ENCODE measurements around the gene SESN3. TPM values are rescaled to one million over a fixed set of nuclear protein-coding genes. Genes with fewer than 3 reads are reported as not detected.
"Not testable (repeated sequence)": the region's sequence is repeated elsewhere in the genome, so short reads cannot be mapped to it uniquely, and the experiment has no call there.

SESN3 gene
- total RNA-seq, 1 experiment from 2014 or later, result 8.8 TPM

DNA sequence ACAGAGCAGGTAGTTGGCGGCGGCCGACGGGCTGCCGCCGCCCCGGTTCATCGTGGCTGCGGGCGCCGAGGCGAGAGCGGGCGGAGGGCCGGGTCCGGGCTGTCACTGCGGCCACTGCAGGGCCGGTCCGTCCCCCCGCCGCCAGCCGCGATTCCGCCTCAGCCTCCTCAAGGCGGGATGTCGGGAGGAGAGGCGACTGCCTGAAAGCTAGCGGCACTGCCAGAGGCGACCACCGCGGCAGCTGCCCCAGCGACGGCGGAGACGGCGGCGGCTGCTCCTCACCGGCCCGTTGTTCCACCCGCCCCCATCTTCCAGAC, 234 bp downstream of the SESN3 start:
- in situ Hi-C loops (cut with HindIII; ENCODE audit: low pct_unique_long_range_greater_than_20kb, low sequenced_read_pairs), result no loop called here
- DNase-seq (ENCODE audit: low read depth, low spot score), result no peak

DNA sequence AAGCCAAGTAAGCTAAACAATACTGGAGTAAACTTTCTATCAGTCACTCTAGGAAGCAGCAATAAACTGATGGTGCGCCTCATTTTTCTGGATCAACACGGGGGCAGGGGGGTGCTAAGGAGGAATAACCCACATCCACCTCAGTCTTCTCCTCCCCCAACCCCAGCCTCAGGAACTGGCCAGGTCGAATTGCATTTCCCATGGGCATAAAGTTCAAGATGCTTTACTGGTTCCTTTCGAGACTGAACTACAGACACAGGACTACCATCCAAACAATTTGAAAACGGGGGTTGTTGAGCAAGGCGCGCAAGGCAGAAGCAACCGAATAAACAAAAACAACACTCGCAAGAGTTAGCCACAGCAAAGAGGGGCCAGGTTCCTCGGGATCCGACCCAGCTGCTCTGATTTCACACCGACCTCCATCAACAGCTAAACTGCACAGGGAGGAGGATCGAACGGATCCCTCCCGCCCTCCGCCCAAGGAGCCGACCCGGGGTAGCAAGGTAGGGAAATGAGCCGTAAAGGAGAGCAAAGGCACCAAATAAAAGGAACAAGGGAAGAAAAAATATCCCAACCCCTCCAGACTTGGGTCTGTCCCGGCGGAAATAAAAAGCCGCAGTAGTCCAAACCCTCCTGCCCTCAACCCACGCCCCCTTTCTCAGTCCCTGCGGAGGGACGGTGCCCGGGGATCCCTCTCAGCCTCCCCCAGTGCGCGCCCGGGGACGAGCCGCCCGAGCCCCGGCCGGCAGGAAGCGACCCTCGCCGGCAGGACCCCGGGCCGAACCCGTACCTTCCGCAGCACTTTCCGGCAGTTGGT, 801 bp downstream of the SESN3 start:
- DNase-seq (ENCODE audit: low read depth, low spot score), result peak; percentile 14
- in situ Hi-C loops (cut with HindIII; ENCODE audit: low pct_unique_long_range_greater_than_20kb, low sequenced_read_pairs), result no loop called here

DNA sequence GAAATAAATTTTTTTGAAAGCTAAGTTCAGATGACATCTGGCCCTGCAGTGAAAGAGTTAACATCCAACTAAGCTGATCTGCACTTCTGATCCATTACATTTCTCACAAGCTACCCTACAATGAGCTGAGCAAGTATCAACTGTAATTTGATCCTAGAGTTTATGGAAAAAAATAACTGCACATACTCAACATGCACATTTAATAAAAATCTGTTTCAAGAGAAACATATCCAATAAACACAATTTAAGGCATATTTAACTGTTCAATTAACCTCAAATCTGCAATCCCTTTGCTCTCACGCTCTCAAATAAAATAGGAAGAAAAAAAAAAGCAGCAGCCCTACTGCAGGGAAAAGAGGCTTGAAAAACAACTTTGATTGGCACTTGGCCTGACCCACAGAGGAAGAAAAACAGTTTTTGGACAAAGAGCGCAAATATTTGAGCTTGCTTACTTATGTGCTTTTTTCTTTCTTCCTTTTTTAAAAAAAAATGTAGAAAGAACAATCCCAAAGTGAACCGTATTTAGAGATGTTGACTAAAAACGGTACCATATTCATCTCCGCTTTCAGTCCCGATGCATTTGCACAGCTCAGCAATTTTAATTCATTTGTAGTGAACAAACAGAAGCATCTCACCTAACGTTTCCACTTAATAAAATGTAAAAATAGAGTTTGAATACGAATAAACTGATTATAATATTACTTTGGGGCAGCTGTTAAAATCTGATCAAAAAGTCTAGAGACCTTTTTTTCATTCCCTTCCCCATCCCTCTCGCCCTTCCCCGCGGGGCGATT, 1.6 kb downstream of the SESN3 start:
- DNase-seq (ENCODE audit: low read depth, low spot score), result no peak
- in situ Hi-C loops (cut with HindIII; ENCODE audit: low pct_unique_long_range_greater_than_20kb, low sequenced_read_pairs), result no loop called here

DNA sequence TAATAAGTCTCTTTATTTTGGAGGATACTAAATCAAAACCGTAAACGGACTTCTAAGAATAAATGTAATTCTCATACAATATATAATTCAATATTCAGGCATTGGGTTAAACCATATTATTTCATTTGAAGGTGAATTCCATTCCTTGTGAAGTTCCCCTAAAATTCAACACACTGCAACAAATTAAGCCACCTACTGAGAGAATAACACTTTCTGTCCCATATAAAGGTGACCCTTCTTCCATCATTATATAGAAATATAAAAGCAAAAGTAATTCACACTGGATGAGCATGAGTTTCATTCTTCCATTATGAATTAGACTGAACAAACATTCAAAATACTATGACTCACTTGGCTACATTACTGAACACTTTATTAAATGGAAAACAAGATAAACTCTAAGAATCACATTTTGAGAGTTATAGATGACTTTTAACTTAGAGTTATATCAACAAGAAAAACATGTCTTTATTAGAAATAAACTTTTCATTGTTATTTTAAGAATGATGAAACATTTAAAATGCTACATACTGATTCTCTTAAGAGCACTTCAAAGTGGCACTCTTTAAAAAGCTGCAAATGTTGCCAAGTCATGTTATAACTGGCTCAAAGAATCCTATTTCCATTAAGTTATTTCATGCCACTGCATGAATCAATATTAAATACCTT, 2.8 kb downstream of the SESN3 start:
- no peak for DNase-seq (ENCODE audit: low read depth, low spot score)
- in situ Hi-C loops (cut with HindIII; ENCODE audit: low pct_unique_long_range_greater_than_20kb, low sequenced_read_pairs), result no loop called here

DNA sequence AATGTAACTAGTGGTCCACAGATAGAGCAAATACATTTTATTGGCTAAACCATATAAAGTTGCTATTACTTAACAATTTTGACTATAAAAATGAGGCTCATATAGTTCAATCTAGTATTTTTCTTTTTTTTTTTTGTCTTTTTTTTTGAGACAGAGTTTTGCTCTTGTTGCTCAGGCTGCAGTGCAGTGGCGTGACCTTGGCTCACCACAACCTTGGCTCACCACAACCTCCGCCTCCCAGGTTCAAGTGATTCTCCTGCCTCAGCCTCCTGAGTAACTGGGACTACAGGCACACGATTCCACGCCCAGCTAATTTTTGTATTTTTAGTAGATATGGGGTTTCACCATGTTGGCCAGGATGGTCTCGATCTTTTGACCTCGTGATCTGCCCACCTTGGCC, 3.9 kb downstream of the SESN3 start:
- DNase-seq (ENCODE audit: low read depth, low spot score); in situ Hi-C loops (cut with HindIII; ENCODE audit: low pct_unique_long_range_greater_than_20kb, low sequenced_read_pairs): not testable (repeated sequence)

DNA sequence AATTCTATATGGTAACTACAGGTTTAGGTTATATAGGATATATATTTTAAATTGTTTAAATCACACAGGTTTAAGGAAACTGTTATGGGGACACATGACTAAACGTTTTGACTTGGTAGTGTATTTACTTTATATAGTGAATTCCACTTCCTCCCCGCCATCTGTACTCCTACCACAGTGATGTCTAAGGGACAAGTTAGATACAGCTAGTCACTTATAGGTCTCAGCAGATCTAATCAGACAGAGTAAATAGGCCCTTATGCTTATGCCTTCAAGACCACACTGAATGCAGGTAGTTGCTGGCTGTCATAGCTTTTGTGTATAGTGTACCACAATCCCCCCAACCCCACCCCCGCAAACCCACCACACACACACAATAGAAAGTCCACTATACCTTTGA, 8.2 kb downstream of the SESN3 start:
- in situ Hi-C loops (cut with HindIII; ENCODE audit: low pct_unique_long_range_greater_than_20kb, low sequenced_read_pairs), result no loop called here
- DNase-seq (ENCODE audit: low read depth, low spot score), result no peak

DNA sequence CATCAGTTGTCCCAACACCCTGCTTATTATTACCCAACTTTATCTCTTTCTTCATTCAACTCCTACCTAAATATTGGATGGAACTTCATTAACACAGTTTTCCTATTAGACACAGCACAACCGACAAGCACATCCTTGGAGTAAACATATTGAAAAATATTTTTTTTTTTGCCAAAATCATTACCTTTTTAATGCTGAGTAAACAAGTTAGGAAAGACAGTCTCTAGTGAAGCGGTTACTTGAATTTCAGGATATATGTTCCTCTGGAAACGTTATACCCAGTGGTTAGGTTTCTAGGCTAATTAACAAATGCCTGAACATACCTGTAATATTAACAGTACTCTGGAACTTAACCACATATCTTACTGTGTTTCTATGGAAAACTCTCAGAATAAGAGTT, 11.4 kb downstream of the SESN3 start:
- DNase-seq (ENCODE audit: low read depth, low spot score), result no peak
- in situ Hi-C loops (cut with HindIII; ENCODE audit: low pct_unique_long_range_greater_than_20kb, low sequenced_read_pairs), result no loop called here

DNA sequence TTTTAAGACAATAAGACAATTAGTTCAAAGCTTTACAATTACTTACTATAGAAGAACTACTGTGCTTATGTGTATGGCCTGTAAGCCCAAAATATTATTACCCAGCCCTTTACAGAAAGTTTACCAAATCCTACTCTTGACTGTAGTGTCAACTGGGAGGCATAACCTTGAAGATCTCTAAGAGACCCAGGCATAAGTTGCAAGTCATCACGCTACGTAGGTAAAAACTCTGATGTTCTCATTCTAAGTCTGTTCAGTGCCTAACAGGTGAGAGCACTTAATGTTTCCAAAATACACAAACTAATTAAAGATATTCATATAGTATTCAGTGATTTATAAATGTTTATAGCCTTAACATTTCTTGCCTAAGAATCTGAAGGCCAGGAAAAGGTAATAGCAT, 12.9 kb downstream of the SESN3 start:
- in situ Hi-C loops (cut with HindIII; ENCODE audit: low pct_unique_long_range_greater_than_20kb, low sequenced_read_pairs), result no loop called here
- no peak for DNase-seq (ENCODE audit: low read depth, low spot score)

DNA sequence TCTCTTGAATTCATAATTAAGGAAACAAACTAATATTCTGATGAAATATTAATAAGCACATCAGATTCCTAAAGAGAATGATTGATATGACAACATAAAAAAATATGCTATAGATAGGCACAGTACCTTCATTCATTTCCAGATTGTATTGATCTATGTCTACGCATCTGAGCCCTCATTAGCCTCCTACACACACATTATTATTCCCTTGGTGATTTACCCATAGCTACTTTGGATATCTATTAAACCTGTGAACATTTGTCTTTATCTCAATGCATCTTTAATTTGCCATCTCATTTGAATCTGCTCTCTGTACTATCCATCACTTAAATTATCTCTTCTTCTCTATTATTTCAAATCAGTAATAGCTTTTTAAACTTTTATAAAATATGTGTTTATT, 18.4 kb downstream of the SESN3 start:
- in situ Hi-C loops (cut with HindIII; ENCODE audit: low pct_unique_long_range_greater_than_20kb, low sequenced_read_pairs), result no loop called here
- no peak for DNase-seq (ENCODE audit: low read depth, low spot score)

DNA sequence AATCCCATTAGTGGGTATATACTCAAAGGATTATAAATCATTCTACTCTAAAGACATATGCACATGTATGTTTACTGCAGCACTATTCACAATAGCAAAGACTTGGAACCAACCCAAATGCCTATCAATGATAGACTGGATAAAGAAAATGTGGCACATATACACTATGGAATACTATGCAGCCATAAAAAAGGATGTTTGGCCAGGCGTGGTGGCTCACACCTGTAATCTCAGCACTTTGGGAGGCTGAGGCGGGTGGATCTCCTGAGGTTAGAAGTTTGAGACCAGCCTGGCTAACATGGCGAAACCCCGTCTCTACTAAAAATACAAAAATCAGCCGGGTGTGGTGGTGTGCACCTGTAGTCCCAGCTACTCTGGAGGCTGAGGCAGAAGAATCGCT, 21.5 kb downstream of the SESN3 start:
- in situ Hi-C loops (cut with HindIII; ENCODE audit: low pct_unique_long_range_greater_than_20kb, low sequenced_read_pairs); DNase-seq (ENCODE audit: low read depth, low spot score): not testable (repeated sequence)

DNA sequence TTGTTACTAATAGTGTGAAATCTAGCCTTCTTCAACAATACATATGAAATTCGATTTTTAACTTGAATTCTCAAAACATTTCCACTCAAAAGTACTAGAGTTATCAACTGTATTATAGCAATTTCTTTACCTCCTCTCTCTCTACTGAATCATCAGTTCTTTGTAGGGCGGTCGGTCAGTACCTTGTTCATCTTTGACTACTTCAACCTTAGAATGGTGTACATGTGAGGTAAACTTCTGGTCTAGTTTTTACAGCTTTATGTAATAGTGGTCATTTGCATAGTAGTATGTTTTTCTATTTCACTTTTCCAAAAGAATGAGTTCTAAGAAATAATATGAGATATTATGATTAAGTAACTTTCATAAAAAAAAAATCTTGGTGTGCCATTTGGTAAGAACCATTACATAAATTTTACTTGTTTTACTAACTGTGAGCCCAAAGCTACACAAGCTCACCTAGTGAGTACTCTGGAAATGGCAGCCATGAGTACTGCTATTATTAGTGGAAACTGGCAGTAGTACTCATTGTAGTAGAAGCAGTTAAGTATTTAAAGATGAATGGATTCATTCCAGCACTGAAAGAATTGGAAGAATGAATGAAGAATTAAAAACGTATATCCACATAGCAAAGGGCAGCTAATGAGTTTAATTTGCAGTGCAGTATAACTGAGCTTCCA, 30.1 kb downstream of the SESN3 start:
- in situ Hi-C loops (cut with HindIII; ENCODE audit: low pct_unique_long_range_greater_than_20kb, low sequenced_read_pairs), result no loop called here
- DNase-seq (ENCODE audit: low read depth, low spot score), result no peak

DNA sequence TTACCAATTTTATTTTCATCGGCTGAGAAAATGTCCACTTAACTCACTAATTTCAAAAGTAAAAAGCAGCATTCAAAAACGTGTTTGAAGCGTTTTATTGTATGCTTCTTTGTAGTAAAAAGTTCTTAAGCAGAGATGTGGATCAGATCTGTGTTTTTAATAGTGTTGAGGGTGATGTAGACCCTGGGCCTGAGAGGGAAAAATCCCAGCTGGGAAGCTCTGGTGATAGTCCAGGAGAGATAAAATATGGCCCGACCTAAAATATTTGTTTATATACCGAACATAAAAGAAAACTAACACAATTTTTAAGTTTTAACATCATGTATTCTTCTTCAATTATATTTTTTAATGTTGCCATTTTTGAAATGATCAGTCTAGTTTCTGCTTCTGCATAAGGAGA, 35.2 kb downstream of the SESN3 start:
- DNase-seq (ENCODE audit: low read depth, low spot score), result no peak
- in situ Hi-C loops (cut with HindIII; ENCODE audit: low pct_unique_long_range_greater_than_20kb, low sequenced_read_pairs), result no loop called here

DNA sequence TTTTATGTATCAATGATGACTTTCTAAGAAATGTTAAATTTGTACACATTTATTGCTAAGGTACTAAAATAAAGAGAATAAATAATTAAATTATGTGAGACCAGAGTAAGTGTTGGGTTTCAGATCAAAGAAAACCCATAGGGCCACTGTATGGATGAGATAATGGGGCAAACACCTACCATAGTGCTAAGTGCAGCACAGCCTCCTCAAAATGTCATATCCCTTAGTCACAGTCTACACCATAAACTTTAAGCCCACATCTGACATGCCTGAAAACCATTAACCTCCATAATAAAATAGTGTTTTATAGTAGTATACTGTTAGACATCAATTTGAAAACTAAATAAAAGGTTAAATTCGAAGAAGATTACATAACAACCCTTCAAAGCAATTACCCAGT, 37.5 kb downstream of the SESN3 start:
- in situ Hi-C loops (cut with HindIII; ENCODE audit: low pct_unique_long_range_greater_than_20kb, low sequenced_read_pairs), result no loop called here
- no peak for DNase-seq (ENCODE audit: low read depth, low spot score)

DNA sequence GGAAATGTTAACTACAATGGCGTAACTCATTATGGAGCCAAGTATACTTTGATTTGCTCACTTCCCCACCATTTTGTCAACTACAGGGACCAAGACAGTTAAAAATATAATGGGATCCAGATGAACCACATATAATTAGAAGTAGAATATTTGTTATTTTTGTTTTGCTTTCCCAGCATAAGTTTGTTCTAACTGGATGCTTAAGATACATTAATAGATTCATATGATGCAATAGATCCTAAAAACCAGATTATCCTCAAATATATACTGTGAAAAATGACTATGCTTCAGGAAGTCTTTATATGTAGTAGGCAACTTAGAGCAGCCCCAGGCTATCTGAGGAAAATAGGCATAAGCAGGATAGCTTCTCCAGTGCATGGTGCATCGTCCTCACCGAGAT, 38.3 kb downstream of the SESN3 start:
- no peak for DNase-seq (ENCODE audit: low read depth, low spot score)
- in situ Hi-C loops (cut with HindIII; ENCODE audit: low pct_unique_long_range_greater_than_20kb, low sequenced_read_pairs), result no loop called here

DNA sequence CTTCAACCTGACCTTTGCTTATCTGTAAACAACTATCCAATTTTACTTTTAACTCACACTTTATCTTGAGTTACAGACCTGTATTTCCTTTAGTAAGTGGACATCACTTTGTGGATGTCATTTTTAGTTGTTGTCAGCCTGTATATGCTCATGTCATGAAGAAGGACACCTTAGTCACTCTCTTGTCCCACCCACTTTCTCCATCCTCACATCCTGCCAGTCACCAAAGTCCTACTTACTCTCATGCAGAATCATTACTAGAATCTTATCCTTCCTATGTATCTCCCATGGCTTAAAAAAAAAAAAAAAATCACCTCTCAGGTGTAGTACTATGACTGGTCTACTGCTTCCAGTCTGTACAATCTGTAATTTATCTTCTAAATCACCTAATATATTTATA, 43.3 kb downstream of the SESN3 start:
- in situ Hi-C loops (cut with HindIII; ENCODE audit: low pct_unique_long_range_greater_than_20kb, low sequenced_read_pairs), result no loop called here
- DNase-seq (ENCODE audit: low read depth, low spot score), result no peak

DNA sequence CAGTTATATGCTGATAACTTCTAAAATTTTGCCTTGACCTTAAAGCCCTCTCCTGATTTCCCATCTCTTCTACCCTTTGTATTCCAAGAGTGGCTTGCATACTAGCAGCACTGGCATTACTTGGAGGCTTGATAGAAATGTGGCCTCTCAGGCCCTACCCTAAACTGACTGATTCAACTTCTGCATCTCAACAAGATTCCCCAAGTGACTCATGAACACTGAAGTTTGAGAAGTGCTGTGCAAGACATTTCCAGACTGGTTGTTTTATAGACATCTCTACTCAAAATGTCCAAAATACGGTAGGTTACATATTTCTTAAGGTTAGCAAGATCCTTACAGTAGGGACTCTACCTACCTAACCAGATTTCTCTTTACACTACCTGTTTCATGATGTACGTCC, 48.6 kb downstream of the SESN3 start:
- in situ Hi-C loops (cut with HindIII; ENCODE audit: low pct_unique_long_range_greater_than_20kb, low sequenced_read_pairs), result no loop called here
- DNase-seq (ENCODE audit: low read depth, low spot score), result no peak

DNA sequence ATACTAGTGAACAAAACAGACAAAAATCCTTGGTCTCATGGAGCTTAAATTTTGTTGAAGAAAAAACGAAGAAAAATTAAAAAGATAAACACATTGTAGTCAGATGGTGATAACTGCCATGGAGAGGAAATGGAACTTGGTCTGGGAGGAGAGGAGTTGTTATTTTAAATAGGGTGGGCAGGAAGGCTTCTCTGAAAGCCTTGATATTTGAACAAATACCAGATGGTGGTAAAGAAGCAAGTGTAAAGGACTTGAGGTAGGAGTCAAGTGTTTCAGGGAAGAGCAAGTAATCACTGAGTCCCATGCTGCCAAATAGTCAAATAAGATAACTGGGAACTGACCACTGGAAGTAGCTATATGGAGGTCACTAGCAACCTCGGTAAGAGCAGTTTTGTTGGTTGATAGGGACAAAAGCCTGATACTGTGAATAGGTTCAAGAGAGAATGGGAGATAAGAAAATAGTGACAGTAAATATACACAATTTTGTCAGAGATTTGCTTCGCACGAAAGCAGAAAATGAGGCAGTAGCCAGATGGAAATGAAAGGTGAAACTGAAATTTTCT, 55.1 kb downstream of the SESN3 start:
- no peak for DNase-seq (ENCODE audit: low read depth, low spot score)
- in situ Hi-C loops (cut with HindIII; ENCODE audit: low pct_unique_long_range_greater_than_20kb, low sequenced_read_pairs), result no loop called here

DNA sequence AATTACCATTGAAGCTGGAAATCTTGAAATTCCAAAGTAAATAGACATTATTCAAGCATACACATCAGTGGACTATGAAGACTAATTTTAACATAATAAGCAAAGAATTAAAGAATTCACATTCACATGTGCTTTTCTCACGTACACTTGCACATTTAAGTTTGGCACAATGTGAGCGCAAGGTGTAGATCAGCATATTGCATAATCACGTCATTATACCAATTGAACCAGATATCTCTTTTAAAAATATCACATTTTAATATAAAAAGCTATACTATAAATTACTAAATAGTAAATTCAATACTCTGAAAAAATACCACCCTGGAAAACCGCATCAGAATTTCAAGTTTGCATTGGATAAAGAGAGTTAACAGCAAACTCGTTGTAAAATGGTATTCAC, 60.7 kb downstream of the SESN3 start:
- DNase-seq (ENCODE audit: low read depth, low spot score), result no peak
- in situ Hi-C loops (cut with HindIII; ENCODE audit: low pct_unique_long_range_greater_than_20kb, low sequenced_read_pairs), result no loop called here

Measured in SK-MEL-5 (cell line).